Measurements from ENCODE around the gene IL2.

GRCh38 chr4:122483481-122483880 lies 27.0 kb upstream of the IL2 start:
- TF ChIP-seq POLR2A (IDR thresholded peaks at IDR 0.05; ENCODE audit: low read depth, low read length) (no peak), POLR2AphosphoS5 (IDR thresholded peaks at IDR 0.05; ENCODE audit: low read depth, low read length) (no peak), TAF1 (IDR thresholded peaks at IDR 0.05; ENCODE audit: borderline replicate concordance, low read depth, low read length) (no peak)

Measured in GM12892 (cell line).